Measurements from ENCODE around the gene SERPINA5. TPM values are rescaled to one million over a fixed set of nuclear protein-coding genes. Genes with fewer than 3 reads are reported as not detected.
A peak's percentile ranks its signal among the peaks of the same experiment; 100 is the strongest.

Gene SERPINA5
- total RNA-seq, 6 experiments from 2014 or later, result 24.7 to 317 (median 167) TPM

DNA sequence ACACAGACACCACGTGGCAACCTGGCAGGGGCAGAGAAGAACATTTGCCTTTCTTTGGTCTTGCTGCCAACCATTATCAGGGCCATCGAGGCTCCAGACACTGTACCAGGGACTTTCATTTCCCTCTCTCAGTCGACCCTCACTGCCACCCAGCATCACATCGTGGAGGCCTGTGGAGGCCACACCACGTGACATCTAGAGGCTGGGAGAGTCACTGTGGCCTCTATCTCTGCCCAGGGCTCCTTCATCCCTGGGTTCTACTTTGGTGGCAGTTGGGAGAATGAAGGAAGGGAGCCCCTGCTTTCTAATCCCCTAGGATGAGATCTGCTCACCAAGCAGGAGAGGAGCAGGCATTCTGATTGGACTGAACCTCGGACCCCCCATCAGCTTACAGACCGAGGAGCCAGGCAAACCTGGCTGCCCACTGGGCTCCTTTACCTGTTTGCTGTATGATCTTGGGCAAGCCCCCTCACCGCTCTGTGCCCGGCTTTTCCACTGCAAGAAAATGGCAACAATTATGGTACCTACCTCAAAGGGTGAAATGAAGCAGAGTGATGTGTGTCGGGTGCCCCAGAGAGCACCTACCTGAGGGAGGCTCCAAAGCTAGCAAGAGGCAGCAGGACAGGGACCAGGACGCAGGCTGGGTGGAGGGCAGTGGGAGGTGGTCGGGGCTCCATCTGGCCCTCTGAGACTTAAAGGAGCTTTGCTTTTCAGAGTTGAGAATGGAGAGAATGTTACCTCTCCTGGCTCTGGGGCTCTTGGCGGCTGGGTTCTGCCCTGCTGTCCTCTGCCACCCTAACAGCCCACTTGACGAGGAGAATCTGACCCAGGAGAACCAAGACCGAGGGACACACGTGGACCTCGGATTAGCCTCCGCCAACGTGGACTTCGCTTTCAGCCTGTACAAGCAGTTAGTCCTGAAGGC is 32.8 kb downstream of the SERPINA5 start:
- TF ChIP-seq, protein P1, sequence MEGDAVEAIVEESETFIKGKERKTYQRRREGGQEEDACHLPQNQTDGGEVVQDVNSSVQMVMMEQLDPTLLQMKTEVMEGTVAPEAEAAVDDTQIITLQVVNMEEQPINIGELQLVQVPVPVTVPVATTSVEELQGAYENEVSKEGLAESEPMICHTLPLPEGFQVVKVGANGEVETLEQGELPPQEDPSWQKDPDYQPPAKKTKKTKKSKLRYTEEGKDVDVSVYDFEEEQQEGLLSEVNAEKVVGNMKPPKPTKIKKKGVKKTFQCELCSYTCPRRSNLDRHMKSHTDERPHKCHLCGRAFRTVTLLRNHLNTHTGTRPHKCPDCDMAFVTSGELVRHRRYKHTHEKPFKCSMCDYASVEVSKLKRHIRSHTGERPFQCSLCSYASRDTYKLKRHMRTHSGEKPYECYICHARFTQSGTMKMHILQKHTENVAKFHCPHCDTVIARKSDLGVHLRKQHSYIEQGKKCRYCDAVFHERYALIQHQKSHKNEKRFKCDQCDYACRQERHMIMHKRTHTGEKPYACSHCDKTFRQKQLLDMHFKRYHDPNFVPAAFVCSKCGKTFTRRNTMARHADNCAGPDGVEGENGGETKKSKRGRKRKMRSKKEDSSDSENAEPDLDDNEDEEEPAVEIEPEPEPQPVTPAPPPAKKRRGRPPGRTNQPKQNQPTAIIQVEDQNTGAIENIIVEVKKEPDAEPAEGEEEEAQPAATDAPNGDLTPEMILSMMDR (IDR thresholded peaks at IDR 0.05), result no peak
- TF ChIP-seq POLR2A (IDR thresholded peaks at IDR 0.05), result peak; percentile 40
- DNase-seq (peak in 1 of 3 donors; percentile 48), ATAC-seq (peak in 2 of 4 donors; percentile 1 to 4)
- intact Hi-C loops (cut with DNase I), result no loop called here
- no peaks in the 10 kb centered on the region for H3K27me3 ChIP-seq
- peak overlapping the region; percentile 55 to 83 (median 67) for H3K27ac ChIP-seq
- peak overlapping the region; percentile 68 to 88 (median 74) for H3K4me3 ChIP-seq
- 13% methylated on average over 13 of the region's 20 CpGs for WGBS (ENCODE audit: insufficient coverage, low coverage, low lambda C conversion rate, missing lambda C conversion rate)
- peaks cover 0 to 35% (median 3%) of the 10 kb centered on the region in 4 donors for H3K4me1 ChIP-seq
- H3K9me3 ChIP-seq, result no peaks in the 10 kb centered on the region
- H3K36me3 ChIP-seq, result peaks cover 0 to 50% (median 19%) of the 10 kb centered on the region in 4 donors

DNA sequence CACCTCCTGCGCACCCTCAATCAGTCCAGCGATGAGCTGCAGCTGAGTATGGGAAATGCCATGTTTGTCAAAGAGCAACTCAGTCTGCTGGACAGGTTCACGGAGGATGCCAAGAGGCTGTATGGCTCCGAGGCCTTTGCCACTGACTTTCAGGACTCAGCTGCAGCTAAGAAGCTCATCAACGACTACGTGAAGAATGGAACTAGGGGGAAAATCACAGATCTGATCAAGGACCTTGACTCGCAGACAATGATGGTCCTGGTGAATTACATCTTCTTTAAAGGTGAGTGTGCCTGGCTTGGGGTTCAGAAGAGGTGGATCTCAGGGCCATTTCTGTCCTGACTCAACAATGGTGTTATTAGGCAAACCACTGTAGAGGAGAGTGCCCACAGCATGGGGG is 33.6 kb downstream of the SERPINA5 start:
- WGBS (ENCODE audit: insufficient coverage, low coverage, low lambda C conversion rate, missing lambda C conversion rate), result 47% methylated on average over 6 of the region's 7 CpGs
- H3K36me3 ChIP-seq, result peaks cover 0 to 58% (median 26%) of the 10 kb centered on the region in 4 donors
- intact Hi-C loops (cut with DNase I), result no loop called here

DNA sequence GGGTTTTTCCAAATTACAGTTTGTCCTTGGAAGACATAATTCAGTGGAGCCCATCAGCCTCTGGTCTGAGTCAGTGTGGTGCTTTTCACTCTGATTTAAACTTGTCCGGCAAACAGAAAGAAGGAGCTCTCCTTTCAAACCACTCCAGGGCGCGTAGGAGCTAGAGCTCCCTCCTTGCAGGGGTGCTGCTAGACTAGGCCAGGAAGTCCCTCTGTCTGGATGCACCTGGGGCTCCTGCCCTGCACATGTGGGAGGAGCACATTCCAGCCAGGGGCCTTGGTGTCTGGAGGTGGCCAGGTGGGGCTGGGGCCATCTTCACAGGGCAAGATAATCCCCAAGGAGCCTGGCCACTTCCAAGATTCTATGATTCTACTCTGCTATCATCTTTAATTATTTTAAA is 34.0 kb downstream of the SERPINA5 start:
- Histone ChIP-seq H3K27ac (no peak overlapping the region), H3K9me3 (no peaks in the 10 kb centered on the region), H3K4me3 (peak overlapping the region; percentile 68 to 88 (median 74)), H3K27me3 (no peaks in the 10 kb centered on the region), H3K4me1 (peaks cover 0 to 43% (median 3%) of the 10 kb centered on the region in 4 donors), H3K36me3 (peaks cover 0 to 62% (median 28%) of the 10 kb centered on the region in 4 donors)
- intact Hi-C loops (cut with DNase I), result no loop called here
- 67% methylated on average over 2 of the region's 3 CpGs for WGBS (ENCODE audit: insufficient coverage, low coverage, low lambda C conversion rate, missing lambda C conversion rate)
- TF ChIP-seq, protein P1 (IDR thresholded peaks at IDR 0.05), result no peak
- no peak for TF ChIP-seq POLR2A (IDR thresholded peaks at IDR 0.05)
- ATAC-seq, result peak in 1 of 4 donors; percentile 1
- DNase-seq, result peak in 1 of 3 donors; percentile 47

More for the DNA sequence above, 33.6 kb downstream of the SERPINA5 start:
- no peaks in the 10 kb centered on the region for H3K27me3 ChIP-seq
- ATAC-seq (peak in 1 of 4 donors; percentile 8), DNase-seq (peak in 1 of 3 donors; percentile 42)
- H3K27ac ChIP-seq, result peak overlapping the region in 1 of 3 donors; percentile 67
- TF ChIP-seq, protein P1 (IDR thresholded peaks at IDR 0.05), result peak in 1 of 4 donors; percentile 21
- no peak for TF ChIP-seq POLR2A (IDR thresholded peaks at IDR 0.05)
- H3K4me3 ChIP-seq, result peak overlapping the region; percentile 68 to 88 (median 74)
- H3K9me3 ChIP-seq, result no peaks in the 10 kb centered on the region
- H3K4me1 ChIP-seq, result peaks cover 0 to 38% (median 3%) of the 10 kb centered on the region in 4 donors

DNA sequence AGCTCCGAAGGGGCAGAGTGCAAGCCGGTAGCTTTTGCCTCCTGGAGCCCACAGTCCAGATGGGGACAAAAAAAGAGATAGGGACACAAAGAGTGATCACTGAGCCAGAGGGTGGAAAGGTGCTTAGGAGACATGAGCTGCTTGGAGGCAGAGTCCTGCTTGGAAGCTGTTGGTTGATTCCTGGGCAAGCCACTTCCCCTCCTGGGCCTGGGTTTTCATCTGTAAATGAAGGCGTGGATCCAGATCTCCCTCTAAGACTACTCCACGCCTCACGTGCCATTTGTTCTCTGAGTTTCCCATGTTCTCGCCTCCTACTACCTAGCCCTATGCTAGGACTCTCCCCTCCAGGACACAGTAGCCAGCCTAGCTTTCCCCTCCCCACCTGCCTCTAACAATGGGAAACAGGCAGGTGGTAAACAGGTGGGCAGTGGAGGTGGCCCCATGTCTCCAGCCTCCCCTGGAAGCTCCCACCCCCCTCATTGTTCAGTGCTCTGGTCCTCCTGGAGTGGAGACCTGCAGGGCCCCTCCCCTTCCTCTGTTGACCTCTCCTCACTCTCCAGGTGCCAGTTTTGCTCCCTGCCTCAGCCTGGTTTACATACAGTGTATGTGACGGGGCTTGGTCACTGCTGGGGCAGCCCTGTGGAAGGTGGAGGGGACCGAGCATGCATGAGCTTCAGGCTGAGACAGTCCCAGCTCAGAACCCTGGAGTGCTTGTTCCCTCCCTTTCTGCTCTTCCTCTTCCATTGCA is 34.8 kb downstream of the SERPINA5 start:
- 29% methylated on average over 2 of the region's 8 CpGs for WGBS (ENCODE audit: insufficient coverage, low coverage, low lambda C conversion rate, missing lambda C conversion rate)
- peak overlapping the region; percentile 68 to 88 (median 74) for H3K4me3 ChIP-seq
- no peak overlapping the region for H3K27ac ChIP-seq
- TF ChIP-seq, protein P1 (IDR thresholded peaks at IDR 0.05), result no peak
- no peak for TF ChIP-seq POLR2A (IDR thresholded peaks at IDR 0.05)
- no peaks in the 10 kb centered on the region for H3K9me3 ChIP-seq
- ATAC-seq (peak; percentile 0 to 18 (median 4)), DNase-seq (peak in 2 of 3 donors; percentile 47 to 51)
- peaks cover 0 to 70% (median 32%) of the 10 kb centered on the region in 4 donors for H3K36me3 ChIP-seq
- intact Hi-C loops (cut with DNase I), result no loop called here
- peaks cover 0 to 40% (median 1%) of the 10 kb centered on the region in 4 donors for H3K4me1 ChIP-seq
- no peaks in the 10 kb centered on the region for H3K27me3 ChIP-seq

Measured in right lobe of liver (tissue), 6 donors.